ENCODE data around the gene FAM120A. TPM values are rescaled to one million over a fixed set of nuclear protein-coding genes. Genes with fewer than 3 reads are reported as not detected.
A peak's percentile ranks its signal among the peaks of the same experiment; 100 is the strongest.

Gene FAM120A
- total RNA-seq, 6 donors from 2014 or later = 102 to 137 (median 109) TPM

- Histone ChIP-seq H3K36me3 (no peaks in the 10 kb centered on the region), H3K4me1 (peaks cover 5 to 17% (median 13%) of the 10 kb centered on the region in 4 donors), H3K9me3 (peaks cover 0 to 11% (median 7%) of the 10 kb centered on the region in 4 donors), H3K27me3 (no peaks in the 10 kb centered on the region), H3K4me3 (no peak overlapping the region), H3K27ac (no peak overlapping the region)
- no peak for TF ChIP-seq EP300 (IDR thresholded peaks at IDR 0.05)
- no peak for TF ChIP-seq CTCF (IDR thresholded peaks at IDR 0.05)
- TF ChIP-seq POLR2A (IDR thresholded peaks at IDR 0.05) = no peak
- TF ChIP-seq POLR2AphosphoS5 (IDR thresholded peaks at IDR 0.05) = no peak
- DNase-seq = no peak
- no peak for ATAC-seq (ENCODE audit: low FRiP score in 2 of 2)
- 98 to 100% methylated on average over 1 of the region's 1 CpG for WGBS, 2 donors
Measured at GRCh38 chr9:93610206-93610605, 158.7 kb downstream of the FAM120A start.

- WGBS, 2 donors = 59 to 63% methylated on average over 2 of the region's 2 CpGs
- H3K4me1 ChIP-seq = peaks cover 5 to 23% (median 18%) of the 10 kb centered on the region in 4 donors
- no peak overlapping the region for H3K4me3 ChIP-seq
- H3K27ac ChIP-seq = no peak overlapping the region
- peaks cover 0 to 11% (median 7%) of the 10 kb centered on the region in 4 donors for H3K9me3 ChIP-seq
- DNase-seq (no peak), ATAC-seq (ENCODE audit: low FRiP score in 2 of 2) (no peak)
- TF ChIP-seq CTCF (IDR thresholded peaks at IDR 0.05) = no peak
- no peak for TF ChIP-seq POLR2AphosphoS5 (IDR thresholded peaks at IDR 0.05)
- TF ChIP-seq POLR2A (IDR thresholded peaks at IDR 0.05) = no peak
- no peak for TF ChIP-seq EP300 (IDR thresholded peaks at IDR 0.05)
- no peaks in the 10 kb centered on the region for H3K36me3 ChIP-seq
- H3K27me3 ChIP-seq = no peaks in the 10 kb centered on the region
Measured at GRCh38 chr9:93612052-93612795, 160.7 kb downstream of the FAM120A start.

- 36 to 55% methylated on average over 4 to 5 of the region's 5 CpGs for WGBS, 2 donors
- no peak for TF ChIP-seq POLR2AphosphoS5 (IDR thresholded peaks at IDR 0.05)
- H3K9me3 ChIP-seq = peaks cover 0 to 11% (median 7%) of the 10 kb centered on the region in 4 donors
- ATAC-seq (ENCODE audit: low FRiP score in 2 of 2) (peak; percentile 12 to 29), DNase-seq (no peak)
- no peaks in the 10 kb centered on the region for H3K27me3 ChIP-seq
- H3K4me1 ChIP-seq = peaks cover 5 to 29% (median 20%) of the 10 kb centered on the region in 4 donors
- H3K36me3 ChIP-seq = no peaks in the 10 kb centered on the region
- H3K27ac ChIP-seq = no peak overlapping the region
- no peak overlapping the region for H3K4me3 ChIP-seq
Measured at GRCh38 chr9:93612796-93613154, 161.3 kb downstream of the FAM120A start.

GRCh38 chr9:93613174-93613573 lies 161.7 kb downstream of the FAM120A start:
- no peak for ATAC-seq (ENCODE audit: low FRiP score in 2 of 2)
- Histone ChIP-seq H3K9me3 (peaks cover 0 to 11% (median 7%) of the 10 kb centered on the region in 4 donors), H3K27me3 (no peaks in the 10 kb centered on the region), H3K4me1 (peaks cover 5 to 29% (median 21%) of the 10 kb centered on the region in 4 donors), H3K4me3 (no peak overlapping the region), H3K27ac (no peak overlapping the region), H3K36me3 (no peaks in the 10 kb centered on the region)
- WGBS, 2 donors = 90 to 95% methylated on average over 4 to 5 of the region's 5 CpGs
- DNase-seq = no peak
- TF ChIP-seq POLR2A (IDR thresholded peaks at IDR 0.05) (no peak), EP300 (IDR thresholded peaks at IDR 0.05) (no peak), POLR2AphosphoS5 (IDR thresholded peaks at IDR 0.05) (no peak), CTCF (IDR thresholded peaks at IDR 0.05) (no peak)

- Histone ChIP-seq H3K9me3 (peaks cover 0 to 11% (median 7%) of the 10 kb centered on the region in 4 donors), H3K4me3 (no peak overlapping the region), H3K27me3 (no peaks in the 10 kb centered on the region), H3K27ac (no peak overlapping the region), H3K4me1 (peaks cover 5 to 29% (median 21%) of the 10 kb centered on the region in 4 donors), H3K36me3 (no peaks in the 10 kb centered on the region)
- TF ChIP-seq EP300 (IDR thresholded peaks at IDR 0.05) = no peak
- TF ChIP-seq POLR2A (IDR thresholded peaks at IDR 0.05) = no peak
- DNase-seq (no peak), ATAC-seq (ENCODE audit: low FRiP score in 2 of 2) (no peak)
- 58 to 94% methylated on average over 3 of the region's 3 CpGs for WGBS, 2 donors
Measured at GRCh38 chr9:93613791-93614190, 162.3 kb downstream of the FAM120A start.

Data from upper lobe of left lung (tissue), 6 donors.